Caco-2 (cell line): ENCODE measurements around the gene CT47C1. TPM values are rescaled to one million over a fixed set of nuclear protein-coding genes. Genes with fewer than 3 reads are reported as not detected.

Experiments used
- BruUV-seq: library from RNA; stranded (reverse); fragments of 400-500 nt; replicated peaks from 2 replicates; lab custom pipeline; 2021; lab: Mats Ljungman, UMichigan
- CTCF ChIA-PET: fragments of 300-600 bp; sonication (Branson Sonifier 250); formaldehyde crosslinking; loops from one replicate; lab custom pipeline; 2022; ENCODE audit warnings: antibody characterized with exemption; lab: Charles Lee
- POLR2A ChIA-PET: fragments of 300-600 bp; sonication (Branson Sonifier 250); formaldehyde crosslinking; loops from one replicate; lab custom pipeline; 2022; ENCODE audit warnings: antibody characterized with exemption; lab: Charles Lee
- DNase-seq, 2 experiments: peaks; one replicate each; pipeline versions ENCODE4 v3.0.0 to v3.0.0-alpha.2; 2020 to 2022
- H3K27me3 ChIP-seq: replicated peaks from 2 replicates; pipeline ENCODE4 v1.6.0; 2011; ENCODE audit warnings: low read length; ENCODE audit not compliant: control insufficient read depth, insufficient read depth
- H3K36me3 ChIP-seq: 2 replicates; pipeline ENCODE4 v1.5.1; 2011; ENCODE audit warnings: low read length; ENCODE audit not compliant: control insufficient read depth, insufficient read depth
- H3K4me1 ChIP-seq: fragments of 250-450 bp; sonication (Bioruptor Pico); 2 replicates; pipeline ENCODE4 v1.5.1; 2020; ENCODE audit warnings: mild to moderate bottlenecking
- H3K4me3 ChIP-seq: 2 replicates; pipeline ENCODE4 v1.5.1; 2011; ENCODE audit warnings: low read depth, mild to moderate bottlenecking, control low read depth, low read length
- H3K9me3 ChIP-seq: fragments of 250-450 bp; sonication (Bioruptor Pico); 2 replicates; pipeline ENCODE4 v1.5.1; 2020; ENCODE audit warnings: mild to moderate bottlenecking, moderate library complexity
- H3K27ac Mint-ChIP-seq: one replicate; pipeline ENCODE4 v1.8.0; 2022; ENCODE audit warnings: mixed read lengths; ENCODE audit not compliant: unreplicated experiment
- H3K27me3 Mint-ChIP-seq: one replicate; pipeline ENCODE4 v1.8.0; 2022; ENCODE audit warnings: mixed read lengths; ENCODE audit not compliant: insufficient read depth, unreplicated experiment
- H3K36me3 Mint-ChIP-seq: one replicate; pipeline ENCODE4 v1.8.0; 2022; ENCODE audit warnings: mild to moderate bottlenecking, mixed read lengths; ENCODE audit not compliant: insufficient read depth, unreplicated experiment
- H3K4me1 Mint-ChIP-seq: one replicate; pipeline ENCODE4 v1.8.0; 2022; ENCODE audit warnings: low read depth, mixed read lengths; ENCODE audit not compliant: unreplicated experiment
- H3K4me3 Mint-ChIP-seq: one replicate; pipeline ENCODE4 v1.8.0; 2022; ENCODE audit warnings: mild to moderate bottlenecking, moderate library complexity, mixed read lengths; ENCODE audit not compliant: unreplicated experiment
- H3K9me3 Mint-ChIP-seq: one replicate; pipeline ENCODE4 v1.8.0; 2022; ENCODE audit warnings: mixed read lengths; ENCODE audit not compliant: unreplicated experiment
- intact Hi-C: fragments of 100-400 bp; cut with micrococcal nuclease; formaldehyde crosslinking; loops from one replicate; pipeline ENCODE4 v1.10.0; 2022; ENCODE audit not compliant: unreplicated experiment
- total RNA-seq: library from RNA; stranded (reverse); gene quantifications from 2 replicates; pipeline ENCODE4 v1.2.3, GENCODE V29; 2022
- TF ChIP-seq, protein P1 (sequence below), 2 experiments: fragments of 200-600 bp in 1 of 2; IDR thresholded peaks; 1 replicate in 1 of 2; 2 replicates in 1 of 2; pipeline versions ENCODE4 v1.5.1 to v1.8.0; 2011 to 2022; ENCODE audit warnings: antibody characterized with exemption in 1 of 2, control low read depth in 1 of 2, inconsistent platforms in 1 of 2, low read depth in 1 of 2, low read length in 1 of 2, mild to moderate bottlenecking in 1 of 2, moderate library complexity in 1 of 2; ENCODE audit not compliant: insufficient read depth in 1 of 2, severe bottlenecking in 1 of 2, unreplicated experiment in 1 of 2

The CT47C1 gene
- total RNA-seq, 1 experiment from 2014 or later = not detected

DNA sequence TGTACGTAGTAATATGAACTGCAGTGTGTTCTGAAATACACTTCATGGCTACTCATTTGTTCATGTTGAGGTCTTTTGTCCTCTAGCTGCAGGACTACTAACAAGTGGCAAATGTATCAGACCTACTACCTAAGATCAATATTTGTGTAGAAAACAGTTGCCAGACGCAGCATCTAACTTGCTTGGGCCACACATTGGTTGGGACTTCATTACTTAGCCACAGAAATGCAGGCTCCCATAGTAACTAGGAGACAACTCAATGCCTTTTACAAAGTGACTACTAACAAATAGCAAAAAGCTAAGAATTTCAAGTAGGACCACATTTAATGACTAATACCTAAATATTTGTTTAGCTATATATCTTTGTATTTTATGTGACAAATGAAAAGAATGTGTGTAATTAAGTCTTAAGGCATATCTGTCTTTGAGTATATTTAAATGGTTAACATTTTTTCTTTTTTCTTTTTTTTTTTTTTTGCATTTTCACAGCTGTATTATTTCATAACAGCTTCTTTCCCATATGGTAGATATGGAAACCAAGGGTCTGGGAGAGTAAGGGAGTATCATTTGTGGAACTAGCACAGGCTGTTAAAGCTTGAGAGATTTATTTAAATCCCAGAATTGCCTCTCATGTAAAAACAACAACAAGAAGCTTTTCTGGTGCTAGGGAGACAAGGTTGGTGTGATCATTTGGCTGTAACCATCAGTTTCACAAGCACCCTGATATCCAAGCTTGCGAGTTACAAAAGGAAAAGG is 2.7 kb downstream of the CT47C1 start:
- no TSS peak for BruUV-seq
- CTCF ChIA-PET = interaction anchor here (0.6 kb wide), 1 partner anchor 446 kb away, joined by 5 read pairs; no protein-coding TSS in a partner anchor
- no peaks in the 10 kb centered on the region for H3K9me3 ChIP-seq

DNA sequence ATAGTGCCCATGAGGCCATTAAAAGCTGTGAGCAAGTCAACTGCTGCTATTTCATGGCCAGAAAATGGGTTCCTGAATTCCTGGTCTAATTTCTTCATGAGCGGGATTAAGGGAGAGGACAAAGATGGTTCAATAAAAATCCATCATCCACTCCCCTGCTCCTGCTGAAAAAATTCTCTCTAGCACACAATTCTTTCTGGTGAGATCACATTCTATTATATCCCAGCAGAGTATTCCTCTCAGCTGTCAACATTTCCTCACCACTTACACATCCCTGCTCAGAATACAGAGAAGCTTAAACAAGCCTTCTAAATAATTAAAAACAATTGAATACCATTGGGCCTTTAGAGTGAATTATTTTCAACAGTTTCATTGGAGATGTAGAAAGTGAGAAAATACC is 9.5 kb downstream of the CT47C1 start:
- Mint-ChIP-seq H3K27ac (no peak overlapping the region), H3K4me3 (no peak overlapping the region), H3K36me3 (no peaks in the 10 kb centered on the region), H3K4me1 (no peaks in the 10 kb centered on the region), H3K9me3 (no peaks in the 10 kb centered on the region), H3K27me3 (peaks cover 4% of the 10 kb centered on the region)
- no peaks in the 10 kb centered on the region for H3K9me3 ChIP-seq
- no peaks in the 10 kb centered on the region for H3K4me1 ChIP-seq
- no TSS peak for BruUV-seq
- POLR2A ChIA-PET = no interaction called here
- CTCF ChIA-PET = interaction anchor here (0.6 kb wide), 1 partner anchor 37 kb away, joined by 3 read pairs; no protein-coding TSS in a partner anchor
- intact Hi-C loops = no loop called here
- no peaks in the 10 kb centered on the region; the same call in 1 of the 2 replicates for H3K27me3 ChIP-seq
- DNase-seq = no peak
- H3K4me3 ChIP-seq = no peak overlapping the region
- TF ChIP-seq, protein P1, sequence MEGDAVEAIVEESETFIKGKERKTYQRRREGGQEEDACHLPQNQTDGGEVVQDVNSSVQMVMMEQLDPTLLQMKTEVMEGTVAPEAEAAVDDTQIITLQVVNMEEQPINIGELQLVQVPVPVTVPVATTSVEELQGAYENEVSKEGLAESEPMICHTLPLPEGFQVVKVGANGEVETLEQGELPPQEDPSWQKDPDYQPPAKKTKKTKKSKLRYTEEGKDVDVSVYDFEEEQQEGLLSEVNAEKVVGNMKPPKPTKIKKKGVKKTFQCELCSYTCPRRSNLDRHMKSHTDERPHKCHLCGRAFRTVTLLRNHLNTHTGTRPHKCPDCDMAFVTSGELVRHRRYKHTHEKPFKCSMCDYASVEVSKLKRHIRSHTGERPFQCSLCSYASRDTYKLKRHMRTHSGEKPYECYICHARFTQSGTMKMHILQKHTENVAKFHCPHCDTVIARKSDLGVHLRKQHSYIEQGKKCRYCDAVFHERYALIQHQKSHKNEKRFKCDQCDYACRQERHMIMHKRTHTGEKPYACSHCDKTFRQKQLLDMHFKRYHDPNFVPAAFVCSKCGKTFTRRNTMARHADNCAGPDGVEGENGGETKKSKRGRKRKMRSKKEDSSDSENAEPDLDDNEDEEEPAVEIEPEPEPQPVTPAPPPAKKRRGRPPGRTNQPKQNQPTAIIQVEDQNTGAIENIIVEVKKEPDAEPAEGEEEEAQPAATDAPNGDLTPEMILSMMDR (IDR thresholded peaks at IDR 0.05; ENCODE audit: insufficient read depth in 1 of 2, low read depth in 1 of 2, low read length in 1 of 2, severe bottlenecking in 1 of 2, unreplicated experiment in 1 of 2) = no peak
- no peaks in the 10 kb centered on the region for H3K36me3 ChIP-seq

More for the DNA sequence above, 2.7 kb downstream of the CT47C1 start:
- POLR2A ChIA-PET = no interaction called here
- H3K27me3 Mint-ChIP-seq = peaks cover 4% of the 10 kb centered on the region
- DNase-seq = no peak
- no peaks in the 10 kb centered on the region for H3K4me1 ChIP-seq
- no peaks in the 10 kb centered on the region for H3K9me3 Mint-ChIP-seq
- no peak overlapping the region for H3K27ac Mint-ChIP-seq
- no peak overlapping the region for H3K4me3 ChIP-seq
- TF ChIP-seq, protein P1 (IDR thresholded peaks at IDR 0.05; ENCODE audit: insufficient read depth in 1 of 2, low read depth in 1 of 2, low read length in 1 of 2, severe bottlenecking in 1 of 2, unreplicated experiment in 1 of 2) = no peak
- H3K27me3 ChIP-seq = no peaks in the 10 kb centered on the region; the same call in 1 of the 2 replicates
- H3K4me3 Mint-ChIP-seq = no peak overlapping the region
- no peaks in the 10 kb centered on the region for H3K36me3 ChIP-seq
- no peaks in the 10 kb centered on the region for H3K36me3 Mint-ChIP-seq
- H3K4me1 Mint-ChIP-seq = no peaks in the 10 kb centered on the region
- intact Hi-C loops = no loop called here

DNA sequence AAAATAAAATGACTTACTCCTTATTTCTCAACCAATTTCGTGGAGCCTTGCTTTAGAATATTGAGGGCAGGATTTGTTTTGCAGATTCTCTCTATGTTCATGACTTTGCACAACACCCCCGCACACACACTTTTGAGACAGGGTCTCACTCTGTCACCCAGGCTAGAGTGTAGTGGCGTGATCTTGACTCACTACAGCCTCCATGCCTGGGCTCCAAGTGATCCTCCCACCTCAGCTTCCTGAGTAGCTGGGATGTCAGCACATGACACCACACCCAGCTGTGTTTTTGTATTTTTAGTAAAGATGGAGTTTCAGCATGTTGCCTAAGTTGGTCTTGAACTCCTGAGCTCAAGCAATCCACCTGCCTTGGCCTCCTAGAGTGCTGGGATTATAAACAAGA is 12.0 kb downstream of the CT47C1 start:
- Mint-ChIP-seq H3K4me3 (no peak overlapping the region), H3K27ac (no peak overlapping the region)
- TF ChIP-seq, protein P1 (IDR thresholded peaks at IDR 0.05; ENCODE audit: insufficient read depth in 1 of 2, low read depth in 1 of 2, low read length in 1 of 2, severe bottlenecking in 1 of 2, unreplicated experiment in 1 of 2) = no peak

More for the DNA sequence above, 12.0 kb downstream of the CT47C1 start:
- H3K9me3 Mint-ChIP-seq = no peaks in the 10 kb centered on the region
- Histone ChIP-seq H3K9me3 (no peaks in the 10 kb centered on the region), H3K4me3 (no peak overlapping the region), H3K36me3 (no peaks in the 10 kb centered on the region), H3K4me1 (no peaks in the 10 kb centered on the region), H3K27me3 (no peaks in the 10 kb centered on the region)
- ChIA-PET CTCF (no interaction called here), POLR2A (no interaction called here)
- no peaks in the 10 kb centered on the region for H3K36me3 Mint-ChIP-seq
- BruUV-seq = no TSS peak
- peaks cover 5% of the 10 kb centered on the region for H3K27me3 Mint-ChIP-seq
- no peak for DNase-seq
- intact Hi-C loops = no loop called here
- H3K4me1 Mint-ChIP-seq = no peaks in the 10 kb centered on the region
